Upper lobe of left lung (tissue), 6 donors: ENCODE data around the gene SIRT3. TPM values are rescaled to one million over a fixed set of nuclear protein-coding genes. Genes with fewer than 3 reads are reported as not detected.

ENCODE experiments used
- ATAC-seq, 2 donors: fragments of 200-7000 bp; cut with Tn5 transposase; one replicate each; pipeline ENCODE4 v1.9.1; 2022; ENCODE audit warnings: mild to moderate bottlenecking in 2 of 2, moderate library complexity in 2 of 2; ENCODE audit not compliant: low FRiP score in 2 of 2
- DNase-seq, 2 donors: peaks; one replicate each; pipeline ENCODE4 v3.0.0-alpha.2; 2019 to 2020
- H3K27ac ChIP-seq, 4 donors: fragments of 200-600 bp; sonication (generic); one replicate each; pipeline ENCODE4 v1.5.1; 2016 to 2019
- H3K27me3 ChIP-seq, 4 donors: fragments of 200-600 bp; sonication (generic); one replicate each; pipeline ENCODE4 v1.5.1; 2017 to 2019
- H3K36me3 ChIP-seq, 4 donors: fragments of 200-600 bp; sonication (generic); one replicate each; pipeline ENCODE4 v1.5.1; 2016 to 2019
- H3K4me1 ChIP-seq, 4 donors: fragments of 200-600 bp; sonication (generic); one replicate each; pipeline ENCODE4 v1.5.1; 2018 to 2019
- H3K4me3 ChIP-seq, 4 donors: fragments of 200-600 bp; sonication (generic); one replicate each; pipeline ENCODE4 v1.5.1; 2017 to 2019; ENCODE audit warnings: mild to moderate bottlenecking in 2 of 4, moderate library complexity in 1 of 4
- H3K9me3 ChIP-seq, 4 donors: fragments of 200-600 bp; sonication (generic); one replicate each; pipeline ENCODE4 v1.5.1; 2018 to 2019
- EP300 ChIP-seq, 4 donors: sonication (generic); formaldehyde crosslinking; IDR thresholded peaks; one replicate each; pipeline ENCODE4 v1.5.1; 2017; ENCODE audit warnings: antibody characterized with exemption in 4 of 4, control low read depth in 2 of 4
- POLR2A ChIP-seq, 4 donors: fragments of 450-650 bp; IDR thresholded peaks; one replicate each; pipeline ENCODE4 v1.5.1; 2016 to 2017; ENCODE audit warnings: antibody characterized with exemption in 4 of 4, mild to moderate bottlenecking in 2 of 4
- POLR2AphosphoS5 ChIP-seq, 2 donors: sonication (generic); formaldehyde crosslinking; IDR thresholded peaks; one replicate each; pipeline ENCODE4 v1.5.1; 2017; ENCODE audit warnings: antibody characterized with exemption in 2 of 2
- WGBS, 2 donors: methylation state at CpG; one replicate each; pipeline ENCODE4 v1.1.5; 2017 to 2018; 5-methylcytosine and 5-hydroxymethylcytosine counted together
- total RNA-seq, 6 donors: library from RNA; depleted of rRNA in 4 of 6; stranded (reverse); fragments of >200 nt in 4 of 6; gene quantifications; one replicate each; pipeline versions ENCODE4 v1.1.0 to v1.2.1, GENCODE V29; 2016 to 2021
- TF ChIP-seq, protein P1 (sequence below), 6 experiments: fragments of 450-650 bp in 4 of 6; fragments of 200-600 bp in 2 of 6; sonication (generic) in 2 of 6; IDR thresholded peaks; one replicate each; pipeline ENCODE4 v1.5.1; 2016 to 2019; ENCODE audit warnings: antibody characterized with exemption in 6 of 6
- donor health status: DM: no; HTN: no; CAD: no; lungs with moderate emphysema.
- donor health status: DM: no; HTN: yes; CAD: no; lungs with severe emphysema.

The SIRT3 gene
- total RNA-seq, 6 donors from 2014 or later = 11.7 to 37.6 (median 24.0) TPM

GRCh38 chr11:214083-214482 lies 22.1 kb downstream of the SIRT3 start:
- H3K27ac ChIP-seq = no peak overlapping the region
- H3K4me1 ChIP-seq = peaks cover 18 to 26% (median 23%) of the 10 kb centered on the region in 4 donors
- H3K4me3 ChIP-seq = no peak overlapping the region
- no peak for ATAC-seq
- peaks cover 28 to 80% (median 60%) of the 10 kb centered on the region in 4 donors for H3K36me3 ChIP-seq
- no peaks in the 10 kb centered on the region for H3K9me3 ChIP-seq
- no peak for DNase-seq
- H3K27me3 ChIP-seq = no peaks in the 10 kb centered on the region
- TF ChIP-seq EP300 (IDR thresholded peaks at IDR 0.05) = no peak
- TF ChIP-seq POLR2AphosphoS5 (IDR thresholded peaks at IDR 0.05) = no peak
- TF ChIP-seq, protein P1, sequence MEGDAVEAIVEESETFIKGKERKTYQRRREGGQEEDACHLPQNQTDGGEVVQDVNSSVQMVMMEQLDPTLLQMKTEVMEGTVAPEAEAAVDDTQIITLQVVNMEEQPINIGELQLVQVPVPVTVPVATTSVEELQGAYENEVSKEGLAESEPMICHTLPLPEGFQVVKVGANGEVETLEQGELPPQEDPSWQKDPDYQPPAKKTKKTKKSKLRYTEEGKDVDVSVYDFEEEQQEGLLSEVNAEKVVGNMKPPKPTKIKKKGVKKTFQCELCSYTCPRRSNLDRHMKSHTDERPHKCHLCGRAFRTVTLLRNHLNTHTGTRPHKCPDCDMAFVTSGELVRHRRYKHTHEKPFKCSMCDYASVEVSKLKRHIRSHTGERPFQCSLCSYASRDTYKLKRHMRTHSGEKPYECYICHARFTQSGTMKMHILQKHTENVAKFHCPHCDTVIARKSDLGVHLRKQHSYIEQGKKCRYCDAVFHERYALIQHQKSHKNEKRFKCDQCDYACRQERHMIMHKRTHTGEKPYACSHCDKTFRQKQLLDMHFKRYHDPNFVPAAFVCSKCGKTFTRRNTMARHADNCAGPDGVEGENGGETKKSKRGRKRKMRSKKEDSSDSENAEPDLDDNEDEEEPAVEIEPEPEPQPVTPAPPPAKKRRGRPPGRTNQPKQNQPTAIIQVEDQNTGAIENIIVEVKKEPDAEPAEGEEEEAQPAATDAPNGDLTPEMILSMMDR (IDR thresholded peaks at IDR 0.05) = no peak
- TF ChIP-seq POLR2A (IDR thresholded peaks at IDR 0.05) = no peak
- WGBS, 2 donors = 87 to 90% methylated on average over 7 of the region's 7 CpGs

- DNase-seq (no peak), ATAC-seq (no peak)
- no peak for TF ChIP-seq POLR2A (IDR thresholded peaks at IDR 0.05)
- no peak for TF ChIP-seq EP300 (IDR thresholded peaks at IDR 0.05)
- Histone ChIP-seq H3K9me3 (no peaks in the 10 kb centered on the region), H3K4me1 (peaks cover 19 to 27% (median 24%) of the 10 kb centered on the region in 4 donors), H3K27me3 (no peaks in the 10 kb centered on the region), H3K36me3 (peaks cover 28 to 72% (median 58%) of the 10 kb centered on the region in 4 donors), H3K27ac (peak overlapping the region in 1 of 4 donors; percentile 34), H3K4me3 (no peak overlapping the region)
- 76 to 93% methylated on average over 4 of the region's 4 CpGs for WGBS, 2 donors
These were observed 23.0 kb downstream of the SIRT3 start for GRCh38 chr11:213111-213510.

GRCh38 chr11:212150-213100 lies 23.7 kb downstream of the SIRT3 start:
- H3K27me3 ChIP-seq = no peaks in the 10 kb centered on the region
- peaks cover 28 to 72% (median 58%) of the 10 kb centered on the region in 4 donors for H3K36me3 ChIP-seq
- ATAC-seq (no peak), DNase-seq (no peak)
- WGBS, 2 donors = 92 to 94% methylated on average over 16 to 17 of the region's 17 CpGs
- peaks cover 19 to 27% (median 24%) of the 10 kb centered on the region in 4 donors for H3K4me1 ChIP-seq
- H3K4me3 ChIP-seq = no peak overlapping the region
- H3K9me3 ChIP-seq = no peaks in the 10 kb centered on the region
- TF ChIP-seq, protein P1 (IDR thresholded peaks at IDR 0.05) = no peak
- TF ChIP-seq POLR2AphosphoS5 (IDR thresholded peaks at IDR 0.05) (no peak), EP300 (IDR thresholded peaks at IDR 0.05) (no peak), POLR2A (IDR thresholded peaks at IDR 0.05) (no peak)
- peak overlapping the region in 1 of 4 donors; percentile 34 for H3K27ac ChIP-seq

- no peak for DNase-seq
- Histone ChIP-seq H3K4me3 (no peak overlapping the region), H3K9me3 (no peaks in the 10 kb centered on the region), H3K27me3 (no peaks in the 10 kb centered on the region), H3K36me3 (peaks cover 28 to 72% (median 58%) of the 10 kb centered on the region in 4 donors), H3K4me1 (peaks cover 19 to 27% (median 24%) of the 10 kb centered on the region in 4 donors), H3K27ac (no peak overlapping the region)
- TF ChIP-seq POLR2A (IDR thresholded peaks at IDR 0.05) (no peak), EP300 (IDR thresholded peaks at IDR 0.05) (no peak), POLR2AphosphoS5 (IDR thresholded peaks at IDR 0.05) (no peak)
- TF ChIP-seq, protein P1 (IDR thresholded peaks at IDR 0.05) = no peak
- 88 to 92% methylated on average over 9 of the region's 9 CpGs for WGBS, 2 donors
- no peak for ATAC-seq
These were observed 24.4 kb downstream of the SIRT3 start for GRCh38 chr11:211741-212140.

GRCh38 chr11:211295-211694 lies 24.8 kb downstream of the SIRT3 start:
- TF ChIP-seq EP300 (IDR thresholded peaks at IDR 0.05) (no peak), POLR2A (IDR thresholded peaks at IDR 0.05) (no peak)
- TF ChIP-seq, protein P1 (IDR thresholded peaks at IDR 0.05) = no peak
- no peak overlapping the region for H3K4me3 ChIP-seq
- H3K27ac ChIP-seq = peak overlapping the region in 1 of 4 donors; percentile 27
- ATAC-seq (no peak), DNase-seq (no peak)
- peaks cover 28 to 70% (median 58%) of the 10 kb centered on the region in 4 donors for H3K36me3 ChIP-seq
- peaks cover 21 to 31% (median 26%) of the 10 kb centered on the region in 4 donors for H3K4me1 ChIP-seq
- H3K9me3 ChIP-seq = no peaks in the 10 kb centered on the region
- 62 to 73% methylated on average over 3 to 5 of the region's 5 CpGs for WGBS, 2 donors
- no peaks in the 10 kb centered on the region for H3K27me3 ChIP-seq
